GM21576 (cell line): Measurements from ENCODE around the gene AKNA.

Experiments used
- ATAC-seq: cut with Tn5 transposase; IDR thresholded peaks from one replicate; pipeline ENCODE4 v1.9.1; 2021; ENCODE audit warnings: mild to moderate bottlenecking, moderate library complexity; ENCODE audit not compliant: unreplicated experiment

AKNA gene

GRCh38 chr9:114308361-114308950 is 79.3 kb downstream of the AKNA start:
- no peak for ATAC-seq

- ATAC-seq, result no peak
Observed at GRCh38 chr9:114307899-114308267, 79.9 kb downstream of the AKNA start.

- ATAC-seq, result no peak
Observed at GRCh38 chr9:114304416-114305188, 83.2 kb downstream of the AKNA start.

- no peak for ATAC-seq
Observed at GRCh38 chr9:114303977-114304376, 83.8 kb downstream of the AKNA start.

GRCh38 chr9:114303571-114303970 is 84.2 kb downstream of the AKNA start:
- ATAC-seq, result no peak

- no peak for ATAC-seq
Observed at GRCh38 chr9:114302727-114303126, 85.1 kb downstream of the AKNA start.

GRCh38 chr9:114301798-114302565 is 85.8 kb downstream of the AKNA start:
- ATAC-seq, result no peak

- no peak for ATAC-seq
Observed at GRCh38 chr9:114300846-114301797, 86.7 kb downstream of the AKNA start.

- ATAC-seq, result no peak
Observed at GRCh38 chr9:114300153-114300845, 87.5 kb downstream of the AKNA start.

- ATAC-seq, result no peak
Observed at GRCh38 chr9:114299286-114300152, 88.3 kb downstream of the AKNA start.

- ATAC-seq, result no peak
Observed at GRCh38 chr9:114296338-114296737, 91.4 kb downstream of the AKNA start.

GRCh38 chr9:114294664-114295063 is 93.1 kb downstream of the AKNA start:
- no peak for ATAC-seq

GRCh38 chr9:114291886-114292590 is 95.7 kb downstream of the AKNA start:
- no peak for ATAC-seq

- no peak for ATAC-seq
Observed at GRCh38 chr9:114291064-114291474, 96.7 kb downstream of the AKNA start.

GRCh38 chr9:114290561-114290986 is 97.2 kb downstream of the AKNA start:
- ATAC-seq, result no peak

GRCh38 chr9:114289571-114290481 is 98.0 kb downstream of the AKNA start:
- ATAC-seq, result no peak

- ATAC-seq, result no peak
Observed at GRCh38 chr9:114289106-114289505, 98.7 kb downstream of the AKNA start.
